Stimulated activated CD4-positive, alpha-beta T cell treated with anti-CD3 and anti-CD28 coated beads, Interleukin-15, amount 100 ng/mL, for 48 hours (primary cell): ENCODE data around the gene SLC4A2.

ENCODE experiments used
- DNase-seq, 2 donors: peaks; one replicate each; pipeline ENCODE4 v3.0.0-alpha.2; 2020; ENCODE audit warnings: low read depth in 2 of 2

The SLC4A2 gene

GRCh38 chr7:151095123-151095797, 35.9 kb downstream of the SLC4A2 start:
- no peak for DNase-seq

DNA sequence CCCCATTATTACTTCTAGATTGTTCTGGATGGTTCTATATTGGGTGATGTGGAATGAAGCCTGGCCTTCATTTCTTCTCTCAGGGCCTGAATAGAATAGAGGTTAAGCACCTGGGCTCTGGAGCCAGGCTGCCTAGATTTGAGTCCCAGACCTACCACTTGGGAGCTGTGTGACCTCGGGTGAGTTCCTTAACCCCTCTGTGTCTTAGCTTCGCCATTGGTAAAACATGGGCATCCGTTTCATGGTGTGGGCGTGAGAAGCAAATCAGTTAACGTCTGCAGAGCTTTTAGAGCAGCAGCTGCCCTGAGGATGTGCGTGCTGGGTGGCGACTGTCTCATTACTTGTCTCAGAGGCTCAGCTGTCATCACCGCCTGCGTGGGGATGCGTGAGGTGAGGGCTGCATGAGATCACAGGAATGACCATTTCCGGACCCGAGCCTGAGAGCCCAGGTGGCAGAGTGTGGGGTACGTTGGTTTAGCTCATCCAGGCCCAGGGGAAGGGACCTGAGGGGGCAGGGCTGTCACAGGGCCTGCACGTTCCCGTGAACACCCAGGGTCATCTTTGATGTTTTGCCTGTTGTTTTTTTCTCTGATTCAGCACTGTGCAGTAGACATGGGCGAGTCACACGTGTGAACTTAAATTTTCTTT, 36.6 kb downstream of the SLC4A2 start:
- no peak for DNase-seq

DNA sequence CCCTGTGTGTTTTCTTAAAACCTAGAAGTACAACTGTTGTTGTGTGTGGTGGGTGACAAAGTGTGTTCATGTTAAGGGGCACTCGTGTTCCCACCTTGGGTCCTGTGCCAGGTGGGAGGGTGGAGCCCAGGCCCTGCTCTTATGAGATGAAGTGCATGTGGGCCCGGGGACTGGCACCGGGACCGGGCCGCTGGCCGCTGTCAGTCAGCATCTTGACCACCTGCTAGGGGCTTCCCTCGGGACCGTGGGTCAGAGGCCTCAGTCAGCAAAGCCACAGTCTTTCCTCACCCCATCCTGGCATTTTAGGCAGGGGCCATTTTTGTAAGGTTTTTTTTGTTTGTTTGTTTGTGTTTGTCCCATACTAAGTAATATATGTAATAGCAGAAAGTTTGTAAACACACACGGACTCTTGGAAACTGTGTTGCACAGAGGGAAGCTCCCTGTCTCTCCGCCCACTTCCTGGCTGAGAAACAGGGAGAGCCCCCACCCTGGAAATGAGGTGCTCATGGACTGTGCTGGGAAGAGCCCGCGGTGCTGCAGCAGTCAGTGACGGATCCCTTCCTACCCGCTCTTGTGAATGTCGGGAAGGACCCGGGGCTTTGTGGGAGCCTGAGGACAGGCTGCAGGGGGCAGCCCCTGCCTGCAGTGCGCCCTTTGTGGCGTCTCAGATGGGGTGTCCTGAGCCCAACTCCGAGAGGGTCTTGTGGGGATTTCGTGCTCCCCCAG, 40.3 kb downstream of the SLC4A2 start:
- DNase-seq, result no peak

GRCh38 chr7:151100921-151101320, 41.5 kb downstream of the SLC4A2 start:
- DNase-seq, result no peak

DNA sequence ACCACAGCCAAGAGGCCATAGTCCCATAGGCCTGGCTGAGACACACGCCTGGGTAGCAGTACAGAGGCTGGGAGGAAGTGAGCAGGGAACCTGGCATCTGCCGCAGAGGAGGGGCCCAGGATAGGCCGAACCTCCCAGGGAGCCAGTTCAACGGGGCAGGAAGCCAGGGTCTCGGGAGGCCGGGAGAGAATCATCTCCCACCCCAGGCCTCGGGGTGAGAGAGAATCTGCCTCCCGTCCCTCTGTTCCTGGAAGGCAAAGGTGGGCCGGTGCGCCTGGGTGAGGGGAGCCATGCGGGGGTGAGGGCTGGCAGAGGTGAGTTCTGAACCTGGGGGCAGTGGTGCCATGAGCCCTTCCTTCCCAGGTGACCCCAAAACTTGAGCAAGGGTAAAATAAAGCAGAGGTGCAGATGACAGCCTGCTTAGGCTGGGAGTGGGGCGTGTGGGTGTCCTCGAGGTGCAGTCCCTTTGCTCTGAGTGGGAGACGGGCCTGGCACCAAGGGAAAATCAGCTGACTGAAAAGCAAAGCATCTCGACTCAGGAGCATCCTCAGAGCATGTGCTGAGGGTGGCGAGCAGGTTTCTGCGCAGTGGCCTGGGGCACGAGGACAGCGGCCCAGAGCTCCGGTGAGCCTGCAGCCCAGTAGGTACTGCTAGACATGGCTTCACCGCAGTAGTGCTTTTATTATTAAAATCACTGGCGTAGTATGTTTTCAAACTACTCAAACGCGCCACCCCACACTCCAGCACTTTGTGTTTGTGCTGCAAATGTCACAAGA, 42.4 kb downstream of the SLC4A2 start:
- DNase-seq, result no peak

DNA sequence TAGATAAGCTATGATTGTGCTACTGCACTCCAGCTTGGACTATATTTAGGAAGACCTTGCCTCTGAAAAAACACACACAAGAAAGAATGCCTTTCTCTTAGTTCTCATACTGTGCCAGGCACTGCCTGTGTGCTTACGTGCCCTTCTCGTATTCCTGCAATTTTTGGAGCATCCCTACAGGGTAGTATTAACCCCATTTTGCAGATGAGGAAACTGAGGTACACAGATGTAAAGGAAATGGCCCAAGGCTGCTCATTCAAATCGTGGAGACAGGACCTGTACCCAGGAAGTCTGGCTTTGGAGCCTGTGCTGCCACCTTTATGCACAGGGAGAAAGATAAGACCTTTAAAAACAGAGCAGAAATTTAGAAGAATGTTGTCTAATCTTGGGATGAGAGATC, 43.6 kb downstream of the SLC4A2 start:
- DNase-seq, result no peak

DNA sequence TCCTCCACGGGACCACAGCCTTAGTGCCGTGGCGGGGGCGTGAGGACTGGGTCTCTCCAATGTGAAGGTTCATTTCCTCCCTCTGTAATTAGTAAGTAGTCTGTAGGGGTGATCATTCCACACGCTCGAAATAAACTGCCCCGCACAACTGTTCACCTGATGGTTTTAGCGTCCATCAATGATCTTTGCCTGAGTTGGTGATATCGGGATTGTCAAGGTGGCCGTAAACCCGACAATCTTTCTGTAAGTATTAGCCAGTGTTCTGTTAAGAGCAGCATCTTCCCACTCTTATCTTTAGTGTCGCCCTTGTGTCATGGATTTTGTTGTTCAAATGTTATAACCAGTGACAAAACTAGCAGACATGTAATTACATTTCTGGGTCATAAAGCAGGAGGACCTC, 44.6 kb downstream of the SLC4A2 start:
- DNase-seq, result no peak

DNA sequence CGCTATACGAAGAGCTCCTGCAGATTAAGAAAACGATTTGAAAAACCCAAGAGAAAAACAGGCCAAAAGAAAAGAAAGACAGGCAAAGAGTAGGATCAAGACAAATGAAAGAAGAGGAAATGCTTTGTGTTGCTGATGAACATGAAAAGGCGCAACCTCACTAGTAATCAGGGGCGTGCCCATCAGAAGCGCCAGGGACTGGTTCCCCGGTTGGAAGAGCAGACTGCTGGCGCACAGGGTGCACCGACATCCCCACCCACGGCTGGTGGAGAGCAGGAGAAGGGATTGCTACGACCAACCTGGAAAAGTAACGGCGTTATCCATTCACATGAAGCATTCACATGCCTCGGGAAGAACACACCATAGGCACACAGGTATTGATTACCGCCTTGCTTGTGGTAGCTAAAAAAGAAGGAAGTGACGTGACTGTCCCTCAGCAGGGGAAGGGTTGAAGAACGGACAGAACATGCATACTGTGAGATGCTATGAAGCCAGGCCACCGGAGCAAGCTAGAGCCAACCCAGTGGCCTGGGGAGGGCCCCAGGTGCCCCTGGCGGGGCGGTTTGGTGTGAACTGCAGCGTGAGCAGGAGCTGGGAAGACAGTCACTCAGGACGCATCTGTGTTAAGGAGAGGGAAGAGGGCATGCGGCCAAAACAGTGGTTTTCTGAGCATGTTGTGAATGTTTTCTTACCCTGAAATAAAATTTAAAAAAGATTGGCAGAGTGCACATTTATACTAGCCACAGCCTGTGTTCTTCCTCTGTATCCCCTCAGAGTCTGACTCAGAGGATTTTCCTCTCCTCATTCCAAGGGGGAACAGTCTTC, 45.2 kb downstream of the SLC4A2 start:
- no peak for DNase-seq

GRCh38 chr7:151107882-151108281, 48.5 kb downstream of the SLC4A2 start:
- no peak for DNase-seq

DNA sequence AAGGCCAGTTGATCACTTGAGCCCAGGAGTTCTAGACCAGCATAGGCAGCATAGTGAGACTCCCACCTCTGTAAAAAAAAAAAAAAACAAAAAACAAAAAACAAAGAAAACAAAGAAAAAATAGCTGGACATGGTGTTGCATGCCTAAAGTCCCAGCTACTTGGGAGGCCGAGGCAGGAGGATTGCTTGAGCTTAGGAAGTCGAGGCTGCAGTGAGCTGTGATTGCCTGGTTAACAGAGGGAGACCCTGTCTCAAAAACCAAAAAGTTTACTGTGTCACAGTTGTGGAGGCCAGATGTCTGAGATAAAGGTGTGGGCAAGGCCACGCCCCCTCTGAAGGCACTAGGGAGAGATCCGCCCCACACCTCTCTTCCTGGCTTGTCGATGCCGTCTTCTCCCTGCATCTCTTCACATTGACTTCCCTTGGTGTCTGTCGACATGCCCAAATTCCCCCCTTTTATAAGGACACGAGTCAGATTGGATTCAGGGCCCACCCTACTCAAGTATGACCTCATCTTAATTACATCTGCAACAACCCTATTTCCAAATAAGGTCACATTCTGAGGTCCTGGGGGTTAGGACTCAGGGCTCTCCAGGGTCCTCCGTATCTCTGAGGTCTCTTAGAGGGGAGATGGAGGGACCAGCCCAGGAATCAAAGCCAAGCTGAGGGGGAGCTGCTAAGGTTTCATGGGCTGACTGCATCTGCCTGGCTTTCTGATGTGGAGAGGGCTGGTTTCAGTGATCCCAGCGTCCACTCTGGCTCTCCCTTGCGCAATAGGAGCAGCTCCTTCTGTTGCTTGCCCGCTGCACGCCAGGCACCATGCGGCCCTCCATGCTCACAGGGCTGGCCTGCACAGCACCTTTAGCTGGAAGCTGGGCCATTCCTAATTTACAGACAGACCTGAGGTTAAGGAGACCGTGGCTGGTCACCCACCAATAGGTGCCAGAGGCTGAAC, 50.0 kb downstream of the SLC4A2 start:
- DNase-seq, result no peak

- DNase-seq, result no peak
Measured at GRCh38 chr7:151110236-151110940, 51.0 kb downstream of the SLC4A2 start.

- peak; percentile 43 to 67 for DNase-seq
Measured at GRCh38 chr7:151110941-151111645, 51.7 kb downstream of the SLC4A2 start.

DNA sequence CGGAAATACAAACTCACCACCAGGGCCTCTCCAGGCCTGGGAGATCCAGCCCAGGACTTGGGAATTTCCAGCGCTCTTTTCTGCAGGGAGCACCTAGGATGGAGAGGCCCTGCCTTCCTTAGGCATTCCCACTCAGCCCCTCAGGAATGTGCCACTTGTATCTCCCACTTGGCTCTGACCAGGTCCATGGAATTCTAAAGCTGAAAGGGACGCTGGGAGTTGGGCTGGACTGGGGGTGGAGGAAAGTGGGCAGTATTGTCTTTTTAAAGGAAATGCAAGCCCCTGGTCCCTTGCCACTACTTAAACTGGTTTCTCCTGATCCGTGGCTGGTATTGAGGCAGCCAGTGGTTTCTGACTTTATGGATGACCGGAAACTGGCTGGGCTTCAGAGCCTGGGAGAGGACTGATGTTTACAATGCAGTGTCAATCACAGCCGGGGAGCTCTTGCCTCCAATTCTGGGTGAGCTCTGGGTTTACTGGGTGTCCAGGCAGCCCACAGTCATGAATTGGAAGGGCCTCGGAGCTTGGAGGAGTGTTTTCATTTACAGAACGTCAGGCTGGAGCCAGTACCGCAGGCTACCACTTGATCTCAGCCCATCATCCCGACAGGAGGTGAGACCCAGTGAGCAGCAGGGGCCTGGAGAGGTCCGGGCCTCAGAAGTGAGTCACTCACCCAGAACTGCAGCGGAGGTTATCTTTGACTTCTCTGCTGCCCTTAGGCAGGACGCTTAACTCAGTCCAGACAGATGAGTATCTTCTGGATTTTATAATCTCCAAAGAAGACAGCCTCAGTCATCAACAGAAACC, 54.2 kb downstream of the SLC4A2 start:
- DNase-seq, result no peak

DNA sequence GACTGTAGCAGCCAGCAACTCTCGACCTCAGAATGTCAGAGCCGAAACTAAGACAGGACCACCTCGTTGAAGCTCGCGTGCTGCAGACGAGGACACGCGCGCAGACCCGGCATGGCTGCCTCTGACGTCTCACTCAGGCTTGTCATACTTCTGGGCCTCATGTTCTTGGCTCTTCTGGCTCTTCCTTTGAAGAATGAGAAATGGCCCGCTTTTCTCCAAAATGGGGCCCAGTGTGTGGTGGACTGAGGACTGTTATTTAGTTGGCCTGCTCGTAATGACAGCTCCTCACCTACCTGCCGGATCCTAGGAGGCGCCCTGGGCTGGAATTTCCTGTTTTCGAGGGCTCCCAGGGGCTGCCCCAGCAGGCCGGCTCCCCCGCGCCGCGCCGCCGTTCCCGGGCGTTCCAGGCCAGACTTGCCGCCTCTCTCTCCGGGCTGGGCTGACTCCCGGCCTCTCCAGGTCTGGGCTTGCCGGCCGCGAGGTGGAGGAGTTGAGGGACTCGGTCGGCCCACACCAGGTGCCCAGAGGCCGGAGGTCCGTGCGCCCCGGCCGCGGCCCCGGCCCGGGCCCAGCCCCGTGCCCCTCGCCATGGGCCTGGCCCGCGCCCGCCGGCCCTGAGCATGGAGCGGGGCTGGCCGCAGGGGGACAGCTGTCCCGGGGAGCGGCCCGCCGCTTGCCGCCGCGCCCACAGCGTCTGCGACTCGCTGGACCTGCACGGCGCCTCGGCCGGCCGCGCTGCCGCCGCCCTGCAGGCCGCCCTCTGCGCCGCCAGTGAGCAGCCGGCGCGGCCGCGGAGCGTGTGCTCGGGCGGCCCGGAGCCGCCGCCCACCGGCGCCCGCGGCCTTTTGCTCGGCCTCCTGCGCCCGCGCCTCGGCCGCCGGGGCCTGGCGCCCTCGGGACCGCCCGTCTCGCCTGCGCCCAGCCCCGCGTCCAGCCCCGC, 55.0 kb downstream of the SLC4A2 start:
- no peak for DNase-seq

- peak in 1 of 2 donors; percentile 25 for DNase-seq
Measured at GRCh38 chr7:151115121-151115835, 55.9 kb downstream of the SLC4A2 start.

GRCh38 chr7:151115836-151116418, 56.5 kb downstream of the SLC4A2 start:
- no peak for DNase-seq
